ENCODE measurements around the gene ARHGEF3.
"Not testable (repeated sequence)": the region's sequence is repeated elsewhere in the genome, so short reads cannot be mapped to it uniquely, and the experiment has no call there.

ARHGEF3 gene

GRCh38 chr3:56763233-56763632 lies 38.5 kb downstream of the ARHGEF3 start:
- H3K9me3 Mint-ChIP-seq: no peaks in the 10 kb centered on the region
- H3K4me3 Mint-ChIP-seq: no peak overlapping the region
- DNase-seq (no peak), ATAC-seq (replicated peaks) (no peak)
- peaks cover 55 to 77% of the 10 kb centered on the region in 2 donors for H3K4me1 Mint-ChIP-seq (ENCODE audit: low read depth in 2 of 2)
- peak overlapping the region in 1 of 2 donors; percentile 86 for H3K27ac Mint-ChIP-seq
- peaks cover 55% of the 10 kb centered on the region for H3K36me3 Mint-ChIP-seq (ENCODE audit: insufficient read depth)
- no peaks in the 10 kb centered on the region for H3K27me3 Mint-ChIP-seq

- no peaks in the 10 kb centered on the region for H3K9me3 Mint-ChIP-seq
These were observed 39.0 kb downstream of the ARHGEF3 start for GRCh38 chr3:56762718-56763117.

GRCh38 chr3:56761887-56762651 lies 39.7 kb downstream of the ARHGEF3 start:
- Mint-ChIP-seq H3K36me3 (ENCODE audit: insufficient read depth) (peaks cover 53% of the 10 kb centered on the region), H3K27me3 (no peaks in the 10 kb centered on the region), H3K4me3 (peak overlapping the region in 1 of 2 donors; percentile 27), H3K9me3 (no peaks in the 10 kb centered on the region), H3K27ac (peak overlapping the region; percentile 49 to 86), H3K4me1 (ENCODE audit: low read depth in 2 of 2) (peaks cover 55 to 77% of the 10 kb centered on the region in 2 donors)
- DNase-seq: no peak
- no peak for ATAC-seq (replicated peaks)

More at GRCh38 chr3:56762718-56763117, 39.0 kb downstream of the ARHGEF3 start:
- H3K27ac Mint-ChIP-seq: peak overlapping the region; percentile 49 to 86
- peak overlapping the region in 1 of 2 donors; percentile 27 for H3K4me3 Mint-ChIP-seq
- DNase-seq: no peak
- H3K4me1 Mint-ChIP-seq (ENCODE audit: low read depth in 2 of 2): peaks cover 55 to 77% of the 10 kb centered on the region in 2 donors
- ATAC-seq (replicated peaks): no peak
- H3K36me3 Mint-ChIP-seq (ENCODE audit: insufficient read depth): peaks cover 50% of the 10 kb centered on the region
- H3K27me3 Mint-ChIP-seq: no peaks in the 10 kb centered on the region

- peak overlapping the region; percentile 49 to 86 for H3K27ac Mint-ChIP-seq
These were observed 40.7 kb downstream of the ARHGEF3 start for GRCh38 chr3:56761023-56761422.

GRCh38 chr3:56759532-56759931 lies 42.2 kb downstream of the ARHGEF3 start:
- Mint-ChIP-seq H3K4me3 (peak overlapping the region; percentile 66 to 72), H3K9me3 (no peaks in the 10 kb centered on the region), H3K27me3 (no peaks in the 10 kb centered on the region), H3K36me3 (ENCODE audit: insufficient read depth) (peaks cover 49% of the 10 kb centered on the region), H3K4me1 (ENCODE audit: low read depth in 2 of 2) (peaks cover 64 to 79% of the 10 kb centered on the region in 2 donors), H3K27ac (peak overlapping the region; percentile 86 to 100)
- DNase-seq (no peak), ATAC-seq (replicated peaks) (no peak)

More at GRCh38 chr3:56761023-56761422, 40.7 kb downstream of the ARHGEF3 start:
- ATAC-seq (replicated peaks) (no peak), DNase-seq (no peak)
- Mint-ChIP-seq H3K27me3 (no peaks in the 10 kb centered on the region), H3K9me3 (no peaks in the 10 kb centered on the region), H3K4me3 (no peak overlapping the region), H3K36me3 (ENCODE audit: insufficient read depth) (peaks cover 50% of the 10 kb centered on the region), H3K4me1 (ENCODE audit: low read depth in 2 of 2) (peaks cover 59 to 79% of the 10 kb centered on the region in 2 donors)

GRCh38 chr3:56758539-56758981 lies 43.2 kb downstream of the ARHGEF3 start:
- Mint-ChIP-seq H3K27ac (peak overlapping the region; percentile 86 to 100), H3K9me3 (no peaks in the 10 kb centered on the region), H3K27me3 (no peaks in the 10 kb centered on the region), H3K36me3 (ENCODE audit: insufficient read depth) (peaks cover 49% of the 10 kb centered on the region), H3K4me3 (peak overlapping the region; percentile 66 to 72), H3K4me1 (ENCODE audit: low read depth in 2 of 2) (peaks cover 66 to 81% of the 10 kb centered on the region in 2 donors)
- DNase-seq (peak in 2 of 3 experiments; percentile 11 to 14), ATAC-seq (replicated peaks) (peak; percentile 73)

GRCh38 chr3:56758042-56758441 lies 43.7 kb downstream of the ARHGEF3 start:
- not testable (repeated sequence) for H3K27me3 Mint-ChIP-seq; H3K9me3 Mint-ChIP-seq; H3K4me3 Mint-ChIP-seq; ATAC-seq (replicated peaks); DNase-seq
- Mint-ChIP-seq H3K36me3 (ENCODE audit: insufficient read depth) (peaks cover 54% of the 10 kb centered on the region), H3K27ac (peak overlapping the region; percentile 86 to 100), H3K4me1 (ENCODE audit: low read depth in 2 of 2) (peaks cover 67 to 83% of the 10 kb centered on the region in 2 donors)

- peak; percentile 19 to 26 (median 25) for DNase-seq
- Mint-ChIP-seq H3K9me3 (no peaks in the 10 kb centered on the region), H3K4me1 (ENCODE audit: low read depth in 2 of 2) (peaks cover 57 to 75% of the 10 kb centered on the region in 2 donors), H3K27me3 (no peaks in the 10 kb centered on the region), H3K27ac (peak overlapping the region; percentile 97 to 100), H3K36me3 (ENCODE audit: insufficient read depth) (peaks cover 73% of the 10 kb centered on the region), H3K4me3 (peak overlapping the region; percentile 88 to 98)
- ATAC-seq (replicated peaks): peak; percentile 48
These were observed 46.9 kb downstream of the ARHGEF3 start for GRCh38 chr3:56754741-56755417.

GRCh38 chr3:56753206-56753820 lies 48.4 kb downstream of the ARHGEF3 start:
- Mint-ChIP-seq H3K36me3 (ENCODE audit: insufficient read depth) (peaks cover 83% of the 10 kb centered on the region), H3K9me3 (no peaks in the 10 kb centered on the region), H3K27me3 (no peaks in the 10 kb centered on the region), H3K4me3 (peak overlapping the region; percentile 88 to 98), H3K27ac (peak overlapping the region; percentile 97 to 100), H3K4me1 (ENCODE audit: low read depth in 2 of 2) (peaks cover 45 to 59% of the 10 kb centered on the region in 2 donors)
- ATAC-seq (replicated peaks) (peak; percentile 90), DNase-seq (peak; percentile 14 to 28 (median 21))

- Mint-ChIP-seq H3K4me1 (ENCODE audit: low read depth in 2 of 2) (peaks cover 39 to 51% of the 10 kb centered on the region in 2 donors), H3K27me3 (no peaks in the 10 kb centered on the region), H3K4me3 (peak overlapping the region in 1 of 2 donors; percentile 44), H3K36me3 (ENCODE audit: insufficient read depth) (peaks cover 84% of the 10 kb centered on the region), H3K27ac (peak overlapping the region; percentile 97 to 100), H3K9me3 (no peaks in the 10 kb centered on the region)
- no peak for DNase-seq
- no peak for ATAC-seq (replicated peaks)
These were observed 50.6 kb downstream of the ARHGEF3 start for GRCh38 chr3:56751056-56751707.

GRCh38 chr3:56748663-56749231 lies 53.0 kb downstream of the ARHGEF3 start:
- H3K4me1 Mint-ChIP-seq (ENCODE audit: low read depth in 2 of 2): peaks cover 26 to 41% of the 10 kb centered on the region in 2 donors
- DNase-seq (no peak), ATAC-seq (replicated peaks) (no peak)
- peaks cover 92% of the 10 kb centered on the region for H3K36me3 Mint-ChIP-seq (ENCODE audit: insufficient read depth)
- peak overlapping the region in 1 of 2 donors; percentile 85 for H3K27ac Mint-ChIP-seq
- H3K4me3 Mint-ChIP-seq: no peak overlapping the region
- H3K9me3 Mint-ChIP-seq: no peaks in the 10 kb centered on the region
- no peaks in the 10 kb centered on the region for H3K27me3 Mint-ChIP-seq

- Mint-ChIP-seq H3K27me3 (no peaks in the 10 kb centered on the region), H3K4me1 (ENCODE audit: low read depth in 2 of 2) (peaks cover 16 to 33% of the 10 kb centered on the region in 2 donors), H3K36me3 (ENCODE audit: insufficient read depth) (peaks cover 92% of the 10 kb centered on the region), H3K27ac (peak overlapping the region; percentile 60 to 72), H3K4me3 (no peak overlapping the region), H3K9me3 (no peaks in the 10 kb centered on the region)
- DNase-seq (no peak), ATAC-seq (replicated peaks) (peak; percentile 19)
These were observed 54.6 kb downstream of the ARHGEF3 start for GRCh38 chr3:56747150-56747549.
